AG04450 (cell line): ENCODE data around the gene URAD. TPM values are rescaled to one million over a fixed set of nuclear protein-coding genes. Genes with fewer than 3 reads are reported as not detected.
A peak's percentile ranks its signal among the peaks of the same experiment; 100 is the strongest.

Experiments used
- CTCF ChIA-PET: fragments of 300-600, 350-600 bp; formaldehyde crosslinking; extraction: SDS; loops from one replicate; lab custom pipeline; 2022; ENCODE audit warnings: antibody characterized with exemption, inconsistent platforms; lab: Charles Lee
- POLR2A ChIA-PET: fragments of 350-600 bp; formaldehyde crosslinking; extraction: SDS; loops from one replicate; lab custom pipeline; 2021; ENCODE audit warnings: antibody characterized with exemption, inconsistent platforms; lab: Yijun Ruan, JAX
- DNase-seq: peaks from one replicate; pipeline ENCODE4 v3.0.0-alpha.2; 2011; ENCODE audit warnings: low read depth, low spot score
- H3K27ac ChIP-seq: one replicate; pipeline ENCODE4 v1.5.1; 2012; ENCODE audit warnings: low read depth, low read length, control low read depth
- H3K27me3 ChIP-seq: one replicate; pipeline ENCODE4 v1.6.0; 2012; ENCODE audit warnings: low read length; ENCODE audit not compliant: control insufficient read depth, insufficient read depth
- H3K4me3 ChIP-seq: 2 replicates; pipeline ENCODE4 v1.5.1; 2011; ENCODE audit warnings: mild to moderate bottlenecking, low read depth, low read length, control low read depth
- H3K9me3 ChIP-seq: 2 replicates; pipeline ENCODE4 v1.5.1; 2012; ENCODE audit warnings: low read length; ENCODE audit not compliant: control insufficient read depth, insufficient read depth
- polyA plus RNA-seq: library from polyadenylated mRNA; depleted of rRNA; stranded (reverse); fragments of >200 nt; gene quantifications from 2 replicates; pipeline ENCODE4 v1.2.3, GENCODE V29; 2011
- TF ChIP-seq, protein P1 (sequence below): IDR thresholded peaks from 2 replicates; pipeline ENCODE4 v1.5.1; 2011; ENCODE audit warnings: low read depth, low read length, control low read depth, inconsistent platforms

The URAD gene
- polyA plus RNA-seq, 1 experiment: not detected

DNA sequence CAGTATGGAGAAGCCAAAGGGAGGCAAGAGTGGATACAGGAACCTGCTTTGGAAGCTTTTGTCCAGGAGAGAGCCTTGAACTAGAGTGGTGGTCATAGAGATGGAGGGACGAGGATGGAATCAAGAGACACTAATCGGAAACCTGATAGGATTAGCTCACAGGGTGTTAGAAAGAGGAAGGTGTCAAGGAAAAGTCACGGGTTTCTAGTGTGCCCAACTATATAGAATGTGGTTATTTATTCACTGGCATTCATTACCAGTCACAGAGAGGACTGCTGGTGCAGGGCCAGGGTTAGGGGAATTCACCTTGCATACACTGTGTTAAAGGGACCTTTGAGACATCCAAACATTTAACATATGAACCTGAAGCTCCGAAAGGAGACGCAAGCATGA lies 43.4 kb upstream of the URAD start:
- CTCF ChIA-PET: no interaction called here

DNA sequence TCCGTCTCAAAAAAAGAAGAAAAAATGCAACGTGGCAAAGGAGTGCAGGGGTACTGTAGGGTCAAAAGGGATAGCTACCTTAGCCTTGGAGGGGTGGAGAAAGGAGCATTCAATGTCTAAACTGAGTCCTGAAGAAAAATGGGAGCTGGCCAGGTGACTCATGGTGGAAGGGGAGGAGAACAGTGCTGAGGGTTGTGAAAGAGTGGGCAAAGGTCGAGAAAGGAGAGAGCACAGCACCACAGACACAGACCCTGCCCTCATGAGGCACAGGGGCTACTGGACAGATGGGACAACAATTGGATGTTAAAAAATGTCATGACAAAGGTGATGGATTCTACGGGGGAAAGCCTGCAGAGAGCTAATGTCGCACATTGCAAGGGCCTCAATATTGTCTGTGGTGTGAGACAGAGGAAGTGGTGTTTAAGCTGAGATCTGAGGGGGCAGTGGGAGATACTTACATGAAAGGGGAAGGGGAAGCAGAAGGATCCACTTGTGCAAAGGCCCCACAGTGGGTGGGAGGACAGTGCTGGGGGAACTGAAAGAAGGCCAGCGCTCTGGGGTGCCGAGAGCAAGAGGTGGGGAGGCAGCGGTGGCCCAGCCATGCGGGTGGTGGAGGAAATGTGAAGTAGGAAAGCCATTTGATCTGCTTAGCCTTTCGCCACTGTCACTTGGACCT lies 42.9 kb upstream of the URAD start:
- Histone ChIP-seq H3K4me3 (no peak overlapping the region), H3K27me3 (no peaks in the 10 kb centered on the region), H3K27ac (no peak overlapping the region), H3K9me3 (peaks cover 3% of the 10 kb centered on the region; the same call in 1 of the 2 replicates)
- POLR2A ChIA-PET: no interaction called here
- TF ChIP-seq, protein P1, sequence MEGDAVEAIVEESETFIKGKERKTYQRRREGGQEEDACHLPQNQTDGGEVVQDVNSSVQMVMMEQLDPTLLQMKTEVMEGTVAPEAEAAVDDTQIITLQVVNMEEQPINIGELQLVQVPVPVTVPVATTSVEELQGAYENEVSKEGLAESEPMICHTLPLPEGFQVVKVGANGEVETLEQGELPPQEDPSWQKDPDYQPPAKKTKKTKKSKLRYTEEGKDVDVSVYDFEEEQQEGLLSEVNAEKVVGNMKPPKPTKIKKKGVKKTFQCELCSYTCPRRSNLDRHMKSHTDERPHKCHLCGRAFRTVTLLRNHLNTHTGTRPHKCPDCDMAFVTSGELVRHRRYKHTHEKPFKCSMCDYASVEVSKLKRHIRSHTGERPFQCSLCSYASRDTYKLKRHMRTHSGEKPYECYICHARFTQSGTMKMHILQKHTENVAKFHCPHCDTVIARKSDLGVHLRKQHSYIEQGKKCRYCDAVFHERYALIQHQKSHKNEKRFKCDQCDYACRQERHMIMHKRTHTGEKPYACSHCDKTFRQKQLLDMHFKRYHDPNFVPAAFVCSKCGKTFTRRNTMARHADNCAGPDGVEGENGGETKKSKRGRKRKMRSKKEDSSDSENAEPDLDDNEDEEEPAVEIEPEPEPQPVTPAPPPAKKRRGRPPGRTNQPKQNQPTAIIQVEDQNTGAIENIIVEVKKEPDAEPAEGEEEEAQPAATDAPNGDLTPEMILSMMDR: no peak
- no peak for DNase-seq
- CTCF ChIA-PET: no interaction called here

More for the DNA sequence above, 43.4 kb upstream of the URAD start:
- peaks cover 3% of the 10 kb centered on the region; the same call in 1 of the 2 replicates for H3K9me3 ChIP-seq
- no peaks in the 10 kb centered on the region for H3K27me3 ChIP-seq
- DNase-seq: no peak
- H3K4me3 ChIP-seq: no peak overlapping the region
- H3K27ac ChIP-seq: no peak overlapping the region
- TF ChIP-seq, protein P1: no peak
- POLR2A ChIA-PET: no interaction called here

DNA sequence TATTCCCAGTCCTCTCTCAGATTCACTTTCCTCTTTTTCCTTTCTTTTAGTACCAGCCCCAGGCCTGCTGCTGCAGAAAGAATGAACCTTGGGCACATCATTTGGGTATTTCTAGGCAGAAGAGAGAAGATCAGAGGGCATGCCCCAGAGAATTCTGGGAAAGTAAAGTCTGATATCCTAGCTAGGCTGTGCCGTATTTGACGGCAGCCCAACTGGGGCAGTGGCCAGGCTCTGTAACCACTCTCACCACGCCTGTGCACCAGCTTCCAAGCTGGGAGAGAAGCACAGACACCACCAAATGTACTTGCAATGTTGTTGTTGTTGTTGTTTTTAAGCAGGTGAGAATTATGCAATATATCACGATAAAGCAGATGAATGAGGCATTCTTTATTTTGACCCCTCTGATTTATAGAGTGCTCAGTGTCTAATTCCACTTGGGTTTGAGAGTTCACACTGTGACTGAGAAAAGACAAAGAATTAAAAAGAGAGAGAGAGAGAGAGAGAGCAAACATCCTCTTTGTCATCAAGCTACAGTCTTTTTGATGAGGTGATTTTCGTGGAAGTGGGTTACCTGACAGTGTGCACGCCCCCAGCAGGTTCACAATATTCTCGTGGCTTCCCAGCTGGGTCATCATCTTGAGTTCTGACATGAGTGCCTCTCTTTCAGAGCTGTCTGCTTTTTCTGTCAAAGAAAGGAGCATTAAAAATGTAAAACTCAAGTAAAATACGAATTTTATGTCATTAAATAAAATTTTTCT lies 39.3 kb upstream of the URAD start:
- H3K27me3 ChIP-seq: no peaks in the 10 kb centered on the region
- DNase-seq: no peak
- POLR2A ChIA-PET: no interaction called here
- H3K9me3 ChIP-seq: peaks cover 3% of the 10 kb centered on the region; the same call in 1 of the 2 replicates
- no peak overlapping the region for H3K27ac ChIP-seq
- TF ChIP-seq, protein P1: no peak
- no peak overlapping the region for H3K4me3 ChIP-seq
- CTCF ChIA-PET: no interaction called here

DNA sequence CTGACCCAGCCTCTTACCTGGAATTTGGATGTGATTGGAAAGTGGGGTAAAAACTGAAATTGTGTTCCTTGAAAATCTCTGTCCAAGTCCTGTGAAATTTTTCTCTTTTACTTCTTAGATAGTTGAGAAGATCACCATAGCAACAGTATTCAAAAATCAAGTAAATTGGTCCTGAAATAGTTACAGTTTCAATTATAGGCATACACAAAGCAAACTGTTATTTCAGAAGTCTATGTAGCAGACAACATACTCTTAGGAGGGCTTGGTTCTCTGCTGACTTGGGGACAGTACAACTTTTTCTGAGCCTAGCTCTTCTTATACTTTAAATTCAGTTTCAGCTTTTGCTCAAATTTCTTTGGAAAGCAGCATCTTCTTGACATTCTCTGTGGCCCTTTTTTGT lies 38.6 kb upstream of the URAD start:
- ChIA-PET CTCF (no interaction called here), POLR2A (no interaction called here)
- no peak overlapping the region for H3K4me3 ChIP-seq
- TF ChIP-seq, protein P1: no peak
- no peak overlapping the region for H3K27ac ChIP-seq
- H3K9me3 ChIP-seq: peaks cover 3% of the 10 kb centered on the region; the same call in 1 of the 2 replicates
- DNase-seq: no peak
- H3K27me3 ChIP-seq: no peaks in the 10 kb centered on the region

DNA sequence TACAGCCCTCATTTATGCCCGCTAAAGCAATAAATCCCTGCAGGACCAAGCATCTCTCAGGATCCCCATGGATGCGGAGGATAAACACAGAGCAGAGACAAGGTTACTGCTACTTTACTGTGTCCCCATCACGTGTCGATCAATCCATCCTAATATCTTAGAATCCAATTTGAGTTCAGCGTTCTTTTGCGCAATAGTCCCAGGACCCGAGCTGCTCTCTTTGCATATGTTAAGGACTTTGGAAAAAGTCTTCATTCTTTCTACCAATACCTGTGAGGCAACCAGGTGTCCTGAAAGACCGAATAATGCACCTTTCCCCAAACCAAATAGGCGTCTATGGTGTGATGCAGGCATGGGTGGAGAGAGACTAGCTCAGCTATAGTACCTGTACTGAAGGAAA lies 38.0 kb upstream of the URAD start:
- no peak for DNase-seq
- H3K4me3 ChIP-seq: no peak overlapping the region
- ChIA-PET POLR2A (no interaction called here), CTCF (no interaction called here)
- peak overlapping the region; percentile 2 for H3K27ac ChIP-seq
- TF ChIP-seq, protein P1: no peak
- 0 out of 2 replicates have a peak, but pooled peaks cover under 1% of the 10 kb centered on the region for H3K9me3 ChIP-seq
- H3K27me3 ChIP-seq: no peaks in the 10 kb centered on the region
